H9 (cell line): ENCODE data around the gene TMEM176A. TPM values are rescaled to one million over a fixed set of nuclear protein-coding genes. Genes with fewer than 3 reads are reported as not detected.

Experiments
- DNase-seq: peaks from one replicate; pipeline ENCODE4 v3.0.0-alpha.2; 2017
- H2AFZ ChIP-seq: one replicate; pipeline ENCODE4 v1.6.1; 2013; ENCODE audit warnings: mild to moderate bottlenecking, low read length, control low read depth, moderate library complexity
- H2AK5ac ChIP-seq: 2 replicates; pipeline ENCODE4 v1.6.1; 2013; ENCODE audit warnings: low read length, control low read depth, mixed read lengths; ENCODE audit not compliant: insufficient read length
- H2BK120ac ChIP-seq: one replicate; pipeline ENCODE4 v1.6.1; 2013; ENCODE audit warnings: low read depth, mild to moderate bottlenecking, low read length, control low read depth, inconsistent platforms; ENCODE audit not compliant: poor library complexity, severe bottlenecking
- H2BK12ac ChIP-seq: 2 replicates; pipeline ENCODE4 v1.6.1; 2013; ENCODE audit warnings: low read length, control low read depth, mixed read lengths, low read depth; ENCODE audit not compliant: insufficient read length
- H2BK15ac ChIP-seq: 2 replicates; pipeline ENCODE4 v1.6.1; 2013; ENCODE audit warnings: low read depth, low read length, control low read depth
- H2BK20ac ChIP-seq: one replicate; pipeline ENCODE4 v1.6.1; 2013; ENCODE audit warnings: low read depth, mild to moderate bottlenecking, low read length, control low read depth, inconsistent platforms; ENCODE audit not compliant: poor library complexity, severe bottlenecking
- H2BK5ac ChIP-seq: 2 replicates; pipeline ENCODE4 v1.6.1; 2013; ENCODE audit warnings: low read length, control low read depth, mixed read lengths; ENCODE audit not compliant: insufficient read length
- H3K14ac ChIP-seq: 2 replicates; pipeline ENCODE4 v1.6.1; 2013; ENCODE audit warnings: low read length, control low read depth; ENCODE audit not compliant: insufficient read depth
- H3K18ac ChIP-seq: 2 replicates; pipeline ENCODE4 v1.6.1; 2013; ENCODE audit warnings: low read depth, mild to moderate bottlenecking, mixed read lengths, low read length, control low read depth; ENCODE audit not compliant: insufficient read length
- H3K23ac ChIP-seq: 2 replicates; pipeline ENCODE4 v1.6.1; 2013; ENCODE audit warnings: low read length, control low read depth, mixed read lengths, low read depth; ENCODE audit not compliant: insufficient read length
- H3K23me2 ChIP-seq: 2 replicates; pipeline ENCODE4 v1.6.1; 2013; ENCODE audit warnings: low read depth, mild to moderate bottlenecking, mixed read lengths, low read length, control low read depth; ENCODE audit not compliant: insufficient read length, poor library complexity, severe bottlenecking
- H3K27ac ChIP-seq: 2 replicates; pipeline ENCODE4 v1.5.1; 2013; ENCODE audit warnings: low read length, control low read depth, mixed read lengths, low read depth; ENCODE audit not compliant: insufficient read length
- H3K27me3 ChIP-seq: 2 replicates; pipeline ENCODE4 v1.6.1; 2013; ENCODE audit warnings: low read length, control low read depth, inconsistent platforms; ENCODE audit not compliant: insufficient read depth
- H3K4ac ChIP-seq: 2 replicates; pipeline ENCODE4 v1.6.1; 2013; ENCODE audit warnings: low read depth, mild to moderate bottlenecking, control low read depth, inconsistent platforms, low read length, moderate library complexity
- H3K4me1 ChIP-seq: 2 replicates; pipeline ENCODE4 v1.6.1; 2013; ENCODE audit warnings: low read length, control low read depth, inconsistent platforms; ENCODE audit not compliant: insufficient read depth
- H3K4me2 ChIP-seq: 2 replicates; pipeline ENCODE4 v1.6.1; 2013; ENCODE audit warnings: low read length, control low read depth, mixed read lengths; ENCODE audit not compliant: insufficient read length, insufficient read depth
- H3K56ac ChIP-seq: 2 replicates; pipeline ENCODE4 v1.6.1; 2013; ENCODE audit warnings: low read depth, mild to moderate bottlenecking, mixed read lengths, low read length, control low read depth; ENCODE audit not compliant: insufficient read length
- H3K79me1 ChIP-seq: 2 replicates; pipeline ENCODE4 v1.6.1; 2013; ENCODE audit warnings: low read depth, mild to moderate bottlenecking, moderate library complexity, low read length, control low read depth, inconsistent platforms; ENCODE audit not compliant: insufficient read depth, poor library complexity, severe bottlenecking
- H3K79me2 ChIP-seq: 2 replicates; pipeline ENCODE4 v1.6.1; 2013; ENCODE audit warnings: low read length, control low read depth, inconsistent platforms; ENCODE audit not compliant: insufficient read depth
- H3K9ac ChIP-seq: 2 replicates; pipeline ENCODE4 v1.6.1; 2013; ENCODE audit warnings: low read length, control low read depth, mixed read lengths; ENCODE audit not compliant: insufficient read length; ENCODE audit errors: extremely low read depth
- H3K9me3 ChIP-seq: one replicate; pipeline ENCODE4 v1.6.1; 2013; ENCODE audit warnings: low read depth, low read length, inconsistent platforms; ENCODE audit not compliant: control insufficient read depth
- H3T11ph ChIP-seq: one replicate; pipeline ENCODE4 v1.6.1; 2013; ENCODE audit warnings: mild to moderate bottlenecking, low read length, control low read depth, inconsistent platforms
- H4K20me1 ChIP-seq: one replicate; pipeline ENCODE4 v1.6.1; 2013; ENCODE audit not compliant: control insufficient read depth, insufficient read length, insufficient read depth
- H4K5ac ChIP-seq: 2 replicates; pipeline ENCODE4 v1.6.1; 2013; ENCODE audit warnings: low read depth, mild to moderate bottlenecking, mixed read lengths, low read length, control low read depth; ENCODE audit not compliant: insufficient read length
- H4K8ac ChIP-seq: replicated peaks from 2 replicates; pipeline ENCODE4 v1.6.1; 2013; ENCODE audit warnings: low read length, control low read depth, mixed read lengths, low read depth; ENCODE audit not compliant: insufficient read length
- H4K91ac ChIP-seq: 2 replicates; pipeline ENCODE4 v1.6.1; 2013; ENCODE audit warnings: low read depth, mild to moderate bottlenecking, moderate library complexity, mixed read lengths, low read length, control low read depth; ENCODE audit not compliant: insufficient read length
- H3K27ac Mint-ChIP-seq, 3 experiments: 2 replicates in 2 of 3; 3 replicates in 1 of 3; pipeline ENCODE4 v1.8.0; 2020 to 2021; ENCODE audit warnings: mixed read lengths in 3 of 3, mild to moderate bottlenecking in 1 of 3, moderate library complexity in 1 of 3
- H3K27me3 Mint-ChIP-seq: 2 replicates; pipeline ENCODE4 v1.8.0; 2021; ENCODE audit warnings: low read depth, mild to moderate bottlenecking, moderate library complexity, mixed read lengths
- H3K36me3 Mint-ChIP-seq, 3 experiments: 2 replicates in 2 of 3; 3 replicates in 1 of 3; pipeline ENCODE4 v1.8.0; 2020 to 2021; ENCODE audit warnings: low read depth in 3 of 3, mixed read lengths in 3 of 3; ENCODE audit not compliant: insufficient read depth in 1 of 3
- H3K4me1 Mint-ChIP-seq, 2 experiments: 2 replicates each; pipeline ENCODE4 v1.8.0; 2020; ENCODE audit warnings: mixed read lengths in 2 of 2
- H3K4me3 Mint-ChIP-seq, 2 experiments: 2 replicates in 1 of 2; 3 replicates in 1 of 2; pipeline ENCODE4 v1.8.0; 2020 to 2021; ENCODE audit warnings: mild to moderate bottlenecking in 2 of 2, mixed read lengths in 2 of 2, moderate library complexity in 1 of 2
- H3K9me3 Mint-ChIP-seq, 2 experiments: 2 replicates in 1 of 2; 3 replicates in 1 of 2; pipeline ENCODE4 v1.8.0; 2020; ENCODE audit warnings: mild to moderate bottlenecking in 2 of 2, mixed read lengths in 2 of 2, moderate library complexity in 1 of 2
- CTCF ChIP-seq: fragments of 200-600 bp; sonication (generic); conservative IDR thresholded peaks from 3 replicates; pipeline ENCODE4 v1.8.0; 2021; ENCODE audit warnings: antibody characterized with exemption, mild to moderate bottlenecking
- WGBS: extraction: QIAGEN DNeasy Blood & Tissue Kit; methylation state at CpG from one replicate; pipeline ENCODE4 v1.1.7; 2013; ENCODE audit warnings: missing lambda C conversion rate, low lambda C conversion rate, mixed read lengths; ENCODE audit not compliant: insufficient read length; ENCODE audit errors: extremely low coverage; 5-methylcytosine and 5-hydroxymethylcytosine counted together
- total RNA-seq: library from RNA; stranded (reverse); gene quantifications from 2 replicates; pipeline ENCODE4 v1.2.1, GENCODE V29; 2021

Gene TMEM176A
- total RNA-seq, 1 experiment from 2014 or later, result not detected

- H2BK120ac ChIP-seq, result no peak overlapping the region
- Mint-ChIP-seq H3K36me3 (peaks cover 0 to 14% (median 7%) of the 10 kb centered on the region in 3 experiments; a peak in 3 of 7 replicates), H3K27me3 (peaks cover 77% of the 10 kb centered on the region)
Observed at GRCh38 chr7:150806454-150806853, 5.9 kb downstream of the TMEM176A start.

More at GRCh38 chr7:150806454-150806853, 5.9 kb downstream of the TMEM176A start:
- Histone ChIP-seq H3K56ac (no peak overlapping the region), H2AFZ (no peak overlapping the region), H3K18ac (no peak overlapping the region), H2BK5ac (no peak overlapping the region), H3K79me1 (no peaks in the 10 kb centered on the region), H2AK5ac (no peak overlapping the region), H3K9me3 (no peaks in the 10 kb centered on the region), H2BK15ac (no peak overlapping the region), H3K27ac (no peak overlapping the region), H4K20me1 (no peaks in the 10 kb centered on the region), H3T11ph (no peak overlapping the region), H3K79me2 (no peaks in the 10 kb centered on the region), H3K4me1 (no peaks in the 10 kb centered on the region), H3K4ac (no peak overlapping the region), H4K8ac (no peak overlapping the region), H3K9ac (no peak overlapping the region), H4K5ac (no peak overlapping the region), H3K14ac (no peak overlapping the region), H3K23ac (no peak overlapping the region), H3K27me3 (peaks cover 13% of the 10 kb centered on the region; the same call in 1 of the 2 replicates), H4K91ac (no peak overlapping the region), H3K23me2 (no peaks in the 10 kb centered on the region), H2BK20ac (no peak overlapping the region), H2BK12ac (no peak overlapping the region), H3K4me2 (no peak overlapping the region)
- H3K4me1 Mint-ChIP-seq, result peaks cover 0 to 10% of the 10 kb centered on the region in 2 experiments; a peak in 2 of 4 replicates
- H3K9me3 Mint-ChIP-seq, result peaks cover 14 to 17% of the 10 kb centered on the region in 2 experiments
- no CpG with 5 or more reads among the region's 3 CpGs for WGBS
- no peak for DNase-seq
- no peak for TF ChIP-seq CTCF
- H3K4me3 Mint-ChIP-seq, result no peak overlapping the region
- H3K27ac Mint-ChIP-seq, result no peak overlapping the region
